GM18526 (cell line): ENCODE measurements around the gene CAMTA1.

Source experiments
- POLR2A ChIP-seq: IDR thresholded peaks from 3 replicates; pipeline ENCODE4 v1.6.1; 2011; ENCODE audit not compliant: insufficient read length; ENCODE audit errors: extremely low read depth

CAMTA1 gene

GRCh38 chr1:7358425-7358824 lies 573.2 kb downstream of the CAMTA1 start:
- no peak for TF ChIP-seq POLR2A

GRCh38 chr1:7360526-7360925 lies 575.3 kb downstream of the CAMTA1 start:
- TF ChIP-seq POLR2A, result no peak

GRCh38 chr1:7362947-7363346 lies 577.7 kb downstream of the CAMTA1 start:
- TF ChIP-seq POLR2A, result no peak

- TF ChIP-seq POLR2A, result no peak
Observed at GRCh38 chr1:7363450-7363849, 578.2 kb downstream of the CAMTA1 start.

- no peak for TF ChIP-seq POLR2A
Observed at GRCh38 chr1:7365706-7366105, 580.5 kb downstream of the CAMTA1 start.

- TF ChIP-seq POLR2A, result no peak
Observed at GRCh38 chr1:7366286-7366954, 581.2 kb downstream of the CAMTA1 start.

- TF ChIP-seq POLR2A, result no peak
Observed at GRCh38 chr1:7366955-7367665, 581.9 kb downstream of the CAMTA1 start.

- no peak for TF ChIP-seq POLR2A
Observed at GRCh38 chr1:7369866-7370265, 584.6 kb downstream of the CAMTA1 start.

- TF ChIP-seq POLR2A, result no peak
Observed at GRCh38 chr1:7371926-7372325, 586.7 kb downstream of the CAMTA1 start.

- TF ChIP-seq POLR2A, result no peak
Observed at GRCh38 chr1:7372477-7373120, 587.3 kb downstream of the CAMTA1 start.

- no peak for TF ChIP-seq POLR2A
Observed at GRCh38 chr1:7373251-7373650, 588.0 kb downstream of the CAMTA1 start.

GRCh38 chr1:7373876-7374562 lies 588.8 kb downstream of the CAMTA1 start:
- no peak for TF ChIP-seq POLR2A

GRCh38 chr1:7374563-7375160 lies 589.4 kb downstream of the CAMTA1 start:
- TF ChIP-seq POLR2A, result no peak

GRCh38 chr1:7375329-7375728 lies 590.1 kb downstream of the CAMTA1 start:
- TF ChIP-seq POLR2A, result no peak
